ENCODE results near the gene VAV3. TPM values are rescaled to one million over a fixed set of nuclear protein-coding genes. Genes with fewer than 3 reads are reported as not detected.

The VAV3 gene
- polyA plus RNA-seq, 10 donors: 2.5 to 8.9 (median 5.3) TPM

DNA sequence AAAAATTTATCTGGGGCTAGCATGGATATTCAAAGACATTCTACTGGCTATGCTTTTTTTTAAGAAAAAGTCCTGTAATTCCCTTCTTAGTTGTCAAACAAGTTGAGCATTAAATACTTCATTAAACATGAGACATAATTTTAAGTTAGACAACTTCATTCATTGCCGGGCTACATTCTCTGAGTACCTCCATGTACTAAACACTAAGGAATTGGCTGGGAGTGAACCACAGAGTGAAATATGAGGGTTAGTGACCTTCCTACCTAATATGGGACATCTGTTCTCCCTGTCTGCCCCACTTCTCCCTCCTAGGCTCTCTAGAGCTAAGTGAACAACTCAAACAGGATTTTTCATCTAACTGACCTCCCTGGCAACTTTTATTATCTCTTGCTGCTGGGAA is 370.4 kb downstream of the VAV3 start:
- DNase-seq: no peak

- DNase-seq: no peak
Observed at GRCh38 chr1:107593501-107594209, 371.3 kb downstream of the VAV3 start.

DNA sequence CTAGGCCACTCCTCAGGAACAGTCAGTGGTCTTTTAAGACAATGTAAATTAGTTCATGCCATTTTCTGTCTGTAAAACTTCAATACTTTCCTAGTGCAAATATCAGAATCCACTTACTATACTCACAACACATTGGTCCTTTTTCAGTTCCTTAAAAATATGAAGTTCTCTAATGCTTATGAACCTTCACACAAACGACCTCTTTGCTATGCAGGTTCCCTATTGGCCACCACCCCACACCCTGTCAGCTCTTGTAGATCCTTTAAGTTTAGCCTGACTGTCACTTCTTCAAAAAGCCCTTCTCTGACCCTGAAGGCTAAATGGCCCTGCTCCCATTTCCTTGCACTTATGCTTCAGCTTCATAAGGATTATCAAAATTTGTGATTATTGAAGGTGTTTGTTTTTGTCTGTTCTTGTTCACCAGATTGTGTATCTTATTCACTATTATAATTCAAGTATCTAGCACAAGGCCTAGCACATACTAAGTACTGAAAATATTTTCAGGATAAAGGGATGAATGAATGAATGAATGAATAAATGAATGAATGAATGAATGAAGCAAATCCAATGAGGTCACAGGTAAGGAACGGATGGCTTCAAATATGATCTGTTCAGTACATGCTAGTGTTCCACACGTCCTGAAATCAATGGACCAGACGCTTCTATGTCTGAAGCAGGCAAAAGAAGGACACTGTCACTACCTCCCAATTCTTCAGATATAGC is 373.9 kb downstream of the VAV3 start:
- peak in 2 of 3 donors; percentile 1 to 4 for DNase-seq

DNA sequence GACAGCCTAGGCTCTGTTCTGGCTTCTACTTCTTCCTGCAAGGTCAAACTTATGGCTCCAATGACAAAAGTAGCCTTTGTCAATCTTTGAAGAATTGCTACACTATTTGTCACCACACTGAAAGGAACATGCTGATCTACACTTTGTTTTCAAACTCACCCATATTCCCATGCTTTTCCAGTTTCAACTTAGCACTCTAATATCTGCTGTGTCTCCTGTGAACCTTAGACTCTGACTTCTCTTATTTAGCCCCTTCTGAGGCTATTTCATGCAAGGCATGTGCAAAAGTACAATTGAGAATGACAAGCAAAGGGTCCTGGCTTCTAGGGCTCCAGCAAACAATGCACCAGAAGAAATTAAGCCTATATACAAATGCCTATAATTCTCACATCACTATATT is 374.9 kb downstream of the VAV3 start:
- DNase-seq: no peak

- DNase-seq: no peak
Observed at GRCh38 chr1:107588321-107588720, 376.7 kb downstream of the VAV3 start.

DNA sequence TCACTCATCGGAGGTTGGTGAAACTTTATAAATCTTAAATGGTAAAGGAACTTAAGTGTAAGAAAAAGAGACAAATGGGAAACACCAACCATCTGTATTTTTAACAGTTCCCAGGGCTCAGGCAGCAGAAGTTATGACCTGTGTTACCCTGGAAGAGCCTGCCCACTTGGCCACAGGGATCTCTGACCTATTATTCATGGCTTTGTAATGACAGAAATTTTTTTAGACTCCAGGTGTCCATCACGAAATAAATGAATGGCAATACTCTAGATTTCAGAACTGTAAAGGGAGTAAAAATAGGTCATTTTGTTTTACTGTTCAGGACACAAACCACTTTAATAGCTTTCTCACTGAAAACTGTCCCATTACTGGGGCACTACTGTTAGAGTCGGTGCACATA is 389.8 kb downstream of the VAV3 start:
- DNase-seq: no peak

DNA sequence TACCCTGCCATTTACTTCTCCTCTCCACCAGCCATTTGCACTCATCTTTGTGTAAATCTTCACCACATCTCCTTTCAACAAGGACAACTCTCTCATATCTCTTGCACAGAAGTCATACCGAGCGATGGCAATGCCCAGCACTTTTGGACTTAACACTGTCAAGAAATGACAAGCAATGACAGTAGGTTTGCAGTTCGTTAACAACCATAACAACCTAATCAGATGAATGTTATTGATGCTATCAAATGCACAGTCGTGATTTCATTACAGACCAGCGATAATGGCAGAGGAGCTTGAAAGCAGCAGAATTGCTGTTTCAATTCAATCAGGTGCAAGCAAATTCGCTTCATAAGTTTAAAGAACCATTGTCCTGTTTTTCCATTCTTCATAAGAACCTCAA is 390.9 kb downstream of the VAV3 start:
- no peak for DNase-seq

GRCh38 chr1:107572674-107573211 is 392.2 kb downstream of the VAV3 start:
- peak; percentile 16 to 67 (median 34) for DNase-seq

DNA sequence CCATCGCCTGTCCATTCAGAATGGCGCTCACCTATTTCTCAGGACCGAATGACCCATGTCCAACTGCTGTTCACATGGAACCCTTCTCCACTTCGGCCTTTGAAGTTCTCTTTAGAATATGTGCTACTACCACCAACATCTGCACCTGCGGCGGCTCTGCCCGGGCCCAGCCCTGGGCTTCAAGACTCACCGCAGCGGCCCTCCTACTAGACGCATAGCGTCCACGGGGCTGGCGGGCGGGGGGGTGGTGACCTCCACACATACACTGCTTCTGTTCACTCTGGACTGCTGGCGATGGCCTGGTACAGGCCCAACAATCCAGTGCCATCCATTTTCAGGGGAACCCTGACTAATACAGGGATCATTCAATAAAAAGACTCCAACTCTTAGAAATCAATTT is 394.2 kb downstream of the VAV3 start:
- DNase-seq: peak in 1 of 3 donors; percentile 55

GRCh38 chr1:107563441-107563840 is 401.5 kb downstream of the VAV3 start:
- no peak for DNase-seq

DNA sequence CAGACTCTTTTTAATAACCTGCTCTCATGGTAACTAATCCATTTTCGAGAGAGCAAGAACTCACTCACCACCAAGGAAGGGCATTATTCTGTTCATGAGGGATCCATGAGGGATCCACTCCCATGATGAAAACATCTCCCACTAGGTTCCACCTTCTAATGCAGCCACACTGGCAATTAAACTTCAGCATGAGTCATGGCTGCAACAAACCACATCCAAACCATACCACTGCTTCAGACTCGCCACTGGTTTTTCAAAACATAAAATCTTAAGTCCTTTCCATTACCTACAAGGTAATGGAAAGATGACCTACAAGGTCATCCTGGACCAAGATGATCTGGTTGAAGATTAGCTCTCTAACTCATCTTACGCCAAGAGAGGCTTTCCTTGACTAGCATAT is 405.1 kb downstream of the VAV3 start:
- DNase-seq: no peak

- DNase-seq: no peak
Observed at GRCh38 chr1:107557095-107557494, 407.9 kb downstream of the VAV3 start.

GRCh38 chr1:107555578-107555977 is 409.4 kb downstream of the VAV3 start:
- no peak for DNase-seq

- no peak for DNase-seq
Observed at GRCh38 chr1:107552781-107553180, 412.2 kb downstream of the VAV3 start.

DNA sequence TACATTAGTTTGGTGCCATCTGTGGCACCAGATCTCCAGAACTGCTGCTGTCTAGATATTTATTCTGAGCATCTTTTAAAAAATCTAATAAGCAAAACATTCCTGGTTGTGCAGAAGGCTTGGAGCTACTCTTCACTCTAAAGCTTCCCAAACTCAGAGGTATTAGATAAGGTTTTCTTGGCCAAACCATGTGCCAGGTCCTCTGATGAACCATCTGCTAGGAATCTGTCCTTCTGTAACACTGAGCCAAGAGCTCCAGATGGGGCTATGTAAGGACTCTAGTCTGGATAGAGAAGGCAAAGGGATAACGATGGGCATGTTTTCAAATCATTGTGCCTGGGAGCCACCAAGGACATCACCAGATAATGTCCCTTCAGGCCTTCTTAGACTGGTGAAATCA is 413.5 kb downstream of the VAV3 start:
- DNase-seq: no peak

- DNase-seq: no peak
Observed at GRCh38 chr1:107550358-107550757, 414.6 kb downstream of the VAV3 start.

DNA sequence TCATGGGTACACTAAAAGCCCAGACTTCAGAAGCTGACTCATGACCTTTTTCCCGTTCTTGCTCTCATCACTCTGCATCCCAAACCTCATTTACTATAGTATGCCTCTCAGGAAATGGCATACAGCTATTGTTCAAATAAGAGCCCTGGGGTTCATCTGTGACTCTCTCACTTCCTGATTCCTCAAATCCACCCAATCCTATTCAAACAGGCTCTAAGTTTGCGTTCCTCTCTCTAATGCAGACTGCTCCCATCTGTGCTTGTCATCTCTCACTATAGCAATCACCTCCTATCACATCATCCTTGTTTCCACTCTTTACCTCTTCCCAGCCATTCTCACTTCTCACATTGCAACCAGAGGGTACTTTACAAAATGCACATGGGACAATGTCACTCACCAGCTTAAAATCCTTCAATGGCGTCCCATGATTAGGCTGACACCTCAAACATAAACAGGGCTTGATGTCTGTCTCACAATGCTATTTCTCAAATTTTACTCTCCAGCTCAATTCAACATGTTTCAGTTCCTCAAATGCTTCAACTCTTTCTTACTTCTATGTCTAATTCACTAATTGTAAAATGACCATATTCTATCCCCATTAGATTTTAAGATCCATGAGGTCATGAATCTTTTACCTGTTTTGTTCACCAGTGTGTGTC is 415.7 kb downstream of the VAV3 start:
- DNase-seq: no peak

DNA sequence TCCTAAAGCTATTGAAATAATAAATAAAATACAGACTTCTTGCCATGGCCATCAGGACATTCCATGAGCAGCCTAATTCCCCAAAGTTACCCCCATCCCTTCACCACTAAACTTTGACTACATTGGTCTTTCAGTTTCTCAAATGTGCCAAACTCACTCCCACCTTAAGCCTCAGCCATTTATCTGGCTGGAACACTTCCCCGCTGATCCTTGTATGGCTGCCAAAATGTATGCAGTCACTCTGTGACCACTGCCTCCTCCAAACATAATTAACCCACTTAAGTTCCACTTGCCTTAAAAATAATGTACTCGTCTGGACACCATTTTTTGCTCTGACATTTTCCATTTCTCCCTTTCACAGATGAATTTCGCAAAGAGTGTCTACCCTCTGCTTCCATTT is 416.7 kb downstream of the VAV3 start:
- no peak for DNase-seq

- DNase-seq: no peak
Observed at GRCh38 chr1:107547363-107548155, 417.4 kb downstream of the VAV3 start.

DNA sequence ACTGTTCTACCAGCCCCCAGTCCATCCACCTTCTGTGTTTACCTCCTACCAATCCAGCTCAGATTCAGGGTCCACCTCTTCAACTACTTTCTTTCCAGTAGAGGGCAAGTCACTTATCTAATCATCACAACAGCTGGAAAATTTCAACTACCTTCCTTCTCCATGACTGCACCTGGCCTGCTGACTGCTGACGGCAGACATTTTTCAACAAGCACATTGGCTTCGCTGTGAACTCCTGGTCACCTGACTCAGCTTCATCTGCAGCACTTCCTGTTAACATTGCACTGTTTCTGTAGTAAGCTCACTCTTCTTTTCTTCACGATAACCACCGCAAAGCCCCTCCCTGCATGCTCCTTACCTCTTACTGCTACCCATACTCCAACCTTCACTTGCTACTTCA is 418.4 kb downstream of the VAV3 start:
- no peak for DNase-seq

DNA sequence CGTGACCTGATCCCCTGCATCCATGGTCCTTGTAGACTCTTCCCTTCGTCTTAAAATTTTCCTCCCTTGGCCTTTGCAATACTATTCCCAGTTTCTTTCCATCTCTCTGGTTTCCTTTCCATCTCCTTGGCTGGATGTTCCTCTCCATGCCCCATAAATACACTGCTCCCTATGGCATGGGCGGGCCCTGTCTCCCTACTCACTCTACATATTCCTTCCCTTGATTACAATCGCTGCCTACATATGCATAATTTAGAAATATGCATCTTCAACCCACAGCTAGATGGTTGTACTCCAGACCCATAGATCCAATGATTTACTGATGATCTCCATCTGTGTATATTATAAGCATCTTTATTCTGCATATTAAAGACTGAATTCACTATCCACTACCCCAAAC is 419.1 kb downstream of the VAV3 start:
- DNase-seq: no peak

- no peak for DNase-seq
Observed at GRCh38 chr1:107545056-107545577, 419.9 kb downstream of the VAV3 start.

All from muscle of back (tissue), 11 donors.